K562 (cell line): ENCODE results near the gene ACADSB.

Source experiments
- ATF1 ChIP-seq, 2 experiments: fragments of 450-650 bp in 1 of 2; IDR thresholded peaks; 2 replicates each; pipeline ENCODE4 v1.6.1; 2016; ENCODE audit warnings: missing compliant biosample characterization in 1 of 2, missing genetic modification characterization in 1 of 2
- FOXM1 ChIP-seq, 2 experiments: fragments of 450-650 bp in 1 of 2; sonication (generic) in 1 of 2; formaldehyde crosslinking in 1 of 2; IDR thresholded peaks; 2 replicates each; pipeline versions ENCODE4 v1.6.1 to v1.9.0; 2017 to 2022; ENCODE audit warnings: low read depth in 2 of 2, mild to moderate bottlenecking in 2 of 2, missing genetic modification reagents in 1 of 2, moderate library complexity in 1 of 2
- KDM4B ChIP-seq, 2 experiments: fragments of 450-650 bp in 1 of 2; sonication (generic) in 1 of 2; IDR thresholded peaks; 2 replicates each; pipeline ENCODE4 v1.6.1; 2016 to 2017; ENCODE audit warnings: borderline replicate concordance in 2 of 2, antibody characterized with exemption in 1 of 2, low read depth in 1 of 2, mild to moderate bottlenecking in 1 of 2
- TRIM24 ChIP-seq, 2 experiments: fragments of 450-650 bp; IDR thresholded peaks; 2 replicates each; pipeline ENCODE4 v1.6.1; 2016
- TF ChIP-seq, protein P1 (sequence below), 3 experiments: IDR thresholded peaks in 2 of 3; conservative IDR thresholded peaks in 1 of 3; 2 replicates each; pipeline ENCODE4 v1.5.1; 2011 to 2012; ENCODE audit warnings: low read length in 3 of 3, mild to moderate bottlenecking in 3 of 3, control low read depth in 2 of 3, improper control_type of control experiment in 1 of 3, inconsistent platforms in 1 of 3, low read depth in 1 of 3, mixed read lengths in 1 of 3, moderate library complexity in 1 of 3; ENCODE audit not compliant: insufficient read depth in 2 of 3

DNA sequence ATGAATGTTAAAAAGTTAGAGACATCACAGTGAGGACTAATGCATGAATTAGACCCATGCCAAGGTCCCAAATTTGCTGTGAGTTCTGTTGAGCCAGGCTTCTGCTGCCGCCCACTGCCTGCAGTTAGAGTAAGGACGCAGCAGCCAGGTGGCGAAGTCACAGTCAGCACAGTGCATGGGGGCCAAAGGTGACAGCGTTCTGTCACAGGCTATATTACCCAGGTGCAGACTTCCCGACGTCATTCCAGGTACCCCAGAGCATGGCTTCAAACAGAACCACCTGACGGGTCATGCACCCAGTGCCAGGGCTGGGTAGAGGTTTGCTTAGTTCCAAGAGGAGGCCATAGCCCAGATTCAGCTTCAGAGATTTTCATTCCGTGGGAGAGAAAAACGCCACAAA is 93.1 kb downstream of the ACADSB start:
- TF ChIP-seq ATF1 (CRISPR knock-in tag; IDR thresholded peaks at IDR 0.05), result no peak
- no peak for TF ChIP-seq ATF1 (tag; IDR thresholded peaks at IDR 0.05)
- TF ChIP-seq FOXM1 (IDR thresholded peaks at IDR 0.05; ENCODE audit: low read depth), result no peak
- TF ChIP-seq FOXM1 (CRISPR knock-in tag; IDR thresholded peaks at IDR 0.05; ENCODE audit: low read depth), result no peak
- TF ChIP-seq TRIM24 (IDR thresholded peaks at IDR 0.05), result no peak
- TF ChIP-seq KDM4B (IDR thresholded peaks at IDR 0.05; ENCODE audit: borderline replicate concordance in 2 of 2, low read depth in 1 of 2), result no peak
- TF ChIP-seq, protein P1, sequence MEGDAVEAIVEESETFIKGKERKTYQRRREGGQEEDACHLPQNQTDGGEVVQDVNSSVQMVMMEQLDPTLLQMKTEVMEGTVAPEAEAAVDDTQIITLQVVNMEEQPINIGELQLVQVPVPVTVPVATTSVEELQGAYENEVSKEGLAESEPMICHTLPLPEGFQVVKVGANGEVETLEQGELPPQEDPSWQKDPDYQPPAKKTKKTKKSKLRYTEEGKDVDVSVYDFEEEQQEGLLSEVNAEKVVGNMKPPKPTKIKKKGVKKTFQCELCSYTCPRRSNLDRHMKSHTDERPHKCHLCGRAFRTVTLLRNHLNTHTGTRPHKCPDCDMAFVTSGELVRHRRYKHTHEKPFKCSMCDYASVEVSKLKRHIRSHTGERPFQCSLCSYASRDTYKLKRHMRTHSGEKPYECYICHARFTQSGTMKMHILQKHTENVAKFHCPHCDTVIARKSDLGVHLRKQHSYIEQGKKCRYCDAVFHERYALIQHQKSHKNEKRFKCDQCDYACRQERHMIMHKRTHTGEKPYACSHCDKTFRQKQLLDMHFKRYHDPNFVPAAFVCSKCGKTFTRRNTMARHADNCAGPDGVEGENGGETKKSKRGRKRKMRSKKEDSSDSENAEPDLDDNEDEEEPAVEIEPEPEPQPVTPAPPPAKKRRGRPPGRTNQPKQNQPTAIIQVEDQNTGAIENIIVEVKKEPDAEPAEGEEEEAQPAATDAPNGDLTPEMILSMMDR (IDR thresholded peaks at IDR 0.05 in 2 of 3, conservative IDR thresholded peaks at IDR 0.05 in 1 of 3; ENCODE audit: insufficient read depth in 2 of 3, low read depth in 1 of 3, low read length in 3 of 3), result no peak
